NCI-H146 treated with DMSO at 0.1 percent for 48 hours (cell line): ENCODE results near the gene ABLIM1.

Experiments used
- DNase-seq: peaks from one replicate; lab custom pipeline; 2025; ENCODE audit not compliant: unreplicated experiment; lab: John Stamatoyannopoulos, UW

The ABLIM1 gene

GRCh38 chr10:114680543-114681117 is 22.6 kb upstream of the ABLIM1 start:
- DNase-seq = no peak

GRCh38 chr10:114679552-114679951 is 21.5 kb upstream of the ABLIM1 start:
- no peak for DNase-seq

GRCh38 chr10:114678820-114679219 is 20.7 kb upstream of the ABLIM1 start:
- no peak for DNase-seq

- no peak for DNase-seq
These were observed 20.3 kb upstream of the ABLIM1 start for GRCh38 chr10:114678336-114678735.

- no peak for DNase-seq
These were observed 16.3 kb upstream of the ABLIM1 start for GRCh38 chr10:114674346-114674745.

GRCh38 chr10:114669648-114670047 is 11.6 kb upstream of the ABLIM1 start:
- no peak for DNase-seq

- DNase-seq = no peak
These were observed 10.5 kb upstream of the ABLIM1 start for GRCh38 chr10:114668375-114669080.

- DNase-seq = no peak
These were observed 7.8 kb upstream of the ABLIM1 start for GRCh38 chr10:114665873-114666272.

- DNase-seq = no peak
These were observed 7.3 kb upstream of the ABLIM1 start for GRCh38 chr10:114665406-114665805.

- DNase-seq = no peak
These were observed 6.1 kb upstream of the ABLIM1 start for GRCh38 chr10:114664127-114664526.

GRCh38 chr10:114663626-114664025 is 5.6 kb upstream of the ABLIM1 start:
- no peak for DNase-seq

GRCh38 chr10:114662646-114663217 is 4.7 kb upstream of the ABLIM1 start:
- no peak for DNase-seq

- no peak for DNase-seq
These were observed 3.3 kb upstream of the ABLIM1 start for GRCh38 chr10:114661212-114661880.

GRCh38 chr10:114655671-114656070 is 2.4 kb downstream of the ABLIM1 start:
- DNase-seq = no peak

- DNase-seq = no peak
These were observed 3.1 kb downstream of the ABLIM1 start for GRCh38 chr10:114654822-114655575.

GRCh38 chr10:114653926-114654325 is 4.1 kb downstream of the ABLIM1 start:
- DNase-seq = no peak

GRCh38 chr10:114652402-114653368 is 5.4 kb downstream of the ABLIM1 start:
- DNase-seq = no peak

GRCh38 chr10:114650831-114651230 is 7.2 kb downstream of the ABLIM1 start:
- no peak for DNase-seq

GRCh38 chr10:114650266-114650665 is 7.8 kb downstream of the ABLIM1 start:
- DNase-seq = no peak

- no peak for DNase-seq
These were observed 8.7 kb downstream of the ABLIM1 start for GRCh38 chr10:114649217-114649903.
